GM10847 (cell line): ENCODE data around the gene CDH23.

ENCODE experiments used
- POLR2A ChIP-seq: IDR thresholded peaks from 2 replicates; pipeline ENCODE4 v1.6.1; 2011; ENCODE audit not compliant: insufficient read length; ENCODE audit errors: extremely low read depth

CDH23 gene

GRCh38 chr10:71578069-71578468 lies 181.3 kb downstream of the CDH23 start:
- TF ChIP-seq POLR2A: no peak

GRCh38 chr10:71579668-71580067 lies 182.9 kb downstream of the CDH23 start:
- no peak for TF ChIP-seq POLR2A

GRCh38 chr10:71580415-71580814 lies 183.7 kb downstream of the CDH23 start:
- TF ChIP-seq POLR2A: no peak

- no peak for TF ChIP-seq POLR2A
These were observed 184.2 kb downstream of the CDH23 start for GRCh38 chr10:71580926-71581325.

- TF ChIP-seq POLR2A: no peak
These were observed 184.7 kb downstream of the CDH23 start for GRCh38 chr10:71581376-71581775.

GRCh38 chr10:71582019-71582418 lies 185.3 kb downstream of the CDH23 start:
- no peak for TF ChIP-seq POLR2A

GRCh38 chr10:71582506-71583475 lies 186.1 kb downstream of the CDH23 start:
- no peak for TF ChIP-seq POLR2A

GRCh38 chr10:71584461-71584860 lies 187.7 kb downstream of the CDH23 start:
- TF ChIP-seq POLR2A: no peak

- TF ChIP-seq POLR2A: no peak
These were observed 188.3 kb downstream of the CDH23 start for GRCh38 chr10:71584902-71585563.

- TF ChIP-seq POLR2A: no peak
These were observed 189.0 kb downstream of the CDH23 start for GRCh38 chr10:71585564-71586290.

- no peak for TF ChIP-seq POLR2A
These were observed 191.3 kb downstream of the CDH23 start for GRCh38 chr10:71587941-71588573.

GRCh38 chr10:71588685-71589084 lies 192.0 kb downstream of the CDH23 start:
- no peak for TF ChIP-seq POLR2A

- no peak for TF ChIP-seq POLR2A
These were observed 193.2 kb downstream of the CDH23 start for GRCh38 chr10:71589617-71590551.

GRCh38 chr10:71590781-71591350 lies 194.1 kb downstream of the CDH23 start:
- no peak for TF ChIP-seq POLR2A
